Measurements from ENCODE around the gene RRM1. TPM values are rescaled to one million over a fixed set of nuclear protein-coding genes. Genes with fewer than 3 reads are reported as not detected.

Gene RRM1
- total and polyA plus RNA-seq, 2 experiments from 2014 or later: 41.0 to 44.6 TPM

- peak; percentile 10 to 19 for DNase-seq (ENCODE audit: low read depth in 1 of 2, low spot score in 1 of 2)
- Histone ChIP-seq H3K36me3 (no peaks in the 10 kb centered on the region), H3K27ac (peak overlapping the region; percentile 12), H3K9me3 (ENCODE audit: low read depth) (no peaks in the 10 kb centered on the region), H3K27me3 (no peaks in the 10 kb centered on the region), H3K4me1 (ENCODE audit: low read depth) (peaks cover 7% of the 10 kb centered on the region), H3K4me3 (no peak overlapping the region)
- no peak for TF ChIP-seq CTCF (IDR thresholded peaks at IDR 0.05; ENCODE audit: low read depth, low read length)
Measured at GRCh38 chr11:4184163-4184916, 89.7 kb downstream of the RRM1 start.

- DNase-seq (ENCODE audit: low read depth in 1 of 2, low spot score in 1 of 2): no peak
Measured at GRCh38 chr11:4185561-4185960, 91.0 kb downstream of the RRM1 start.

GRCh38 chr11:4186464-4187054 is 92.0 kb downstream of the RRM1 start:
- Histone ChIP-seq H3K9me3 (ENCODE audit: low read depth) (no peaks in the 10 kb centered on the region), H3K36me3 (no peaks in the 10 kb centered on the region), H3K27me3 (no peaks in the 10 kb centered on the region), H3K4me1 (ENCODE audit: low read depth) (peaks cover 7% of the 10 kb centered on the region), H3K27ac (no peak overlapping the region), H3K4me3 (peak overlapping the region; percentile 45)
- no peak for TF ChIP-seq CTCF (IDR thresholded peaks at IDR 0.05; ENCODE audit: low read depth, low read length)
- DNase-seq (ENCODE audit: low read depth in 1 of 2, low spot score in 1 of 2): no peak

More at GRCh38 chr11:4185561-4185960, 91.0 kb downstream of the RRM1 start:
- Histone ChIP-seq H3K27ac (no peak overlapping the region), H3K4me3 (no peak overlapping the region), H3K4me1 (ENCODE audit: low read depth) (peaks cover 7% of the 10 kb centered on the region), H3K27me3 (no peaks in the 10 kb centered on the region), H3K9me3 (ENCODE audit: low read depth) (no peaks in the 10 kb centered on the region), H3K36me3 (no peaks in the 10 kb centered on the region)
- no peak for TF ChIP-seq CTCF (IDR thresholded peaks at IDR 0.05; ENCODE audit: low read depth, low read length)

GRCh38 chr11:4187055-4187988 is 92.7 kb downstream of the RRM1 start:
- TF ChIP-seq CTCF (IDR thresholded peaks at IDR 0.05; ENCODE audit: low read depth, low read length): peak; percentile 81
- Histone ChIP-seq H3K9me3 (ENCODE audit: low read depth) (no peaks in the 10 kb centered on the region), H3K27me3 (no peaks in the 10 kb centered on the region), H3K4me3 (peak overlapping the region; percentile 45), H3K36me3 (no peaks in the 10 kb centered on the region), H3K4me1 (ENCODE audit: low read depth) (peaks cover 7% of the 10 kb centered on the region), H3K27ac (no peak overlapping the region)
- DNase-seq (ENCODE audit: low read depth in 1 of 2, low spot score in 1 of 2): peak; percentile 91 to 96

Other genes starting within 250 kb of the RRM1 start
- 23.1 and 60.0 TPM in 2 replicates for gene STIM1, start 239.1 kb upstream of the RRM1 start, total RNA-seq
- gene STIM1, start 239.1 kb upstream of the RRM1 start, polyA plus RNA-seq: 16.1 and 33.1 TPM in 2 replicates